GM18868 (cell line): Measurements from ENCODE around the gene TLR2.
A peak's percentile ranks its signal among the peaks of the same experiment; 100 is the strongest.

Experiments used
- ATAC-seq: cut with Tn5 transposase; IDR thresholded peaks from one replicate; pipeline ENCODE4 v1.9.1; 2021; ENCODE audit warnings: mild to moderate bottlenecking, moderate library complexity; ENCODE audit not compliant: unreplicated experiment

Gene TLR2

GRCh38 chr4:153684182-153684970 lies at the start of gene TLR2:
Gene TLR2, plus strand, starts transcription at chr4:153684280. Its CDS starts 18,628 bp downstream, at chr4:153702908.
- peak; percentile 98 for ATAC-seq

GRCh38 chr4:153634738-153635353 lies 49.2 kb upstream of the TLR2 start:
- no peak for ATAC-seq

- no peak for ATAC-seq
These were observed 48.2 kb upstream of the TLR2 start for GRCh38 chr4:153635846-153636245.

GRCh38 chr4:153637201-153637600 lies 46.9 kb upstream of the TLR2 start:
- ATAC-seq = no peak

GRCh38 chr4:153638011-153638410 lies 46.1 kb upstream of the TLR2 start:
- ATAC-seq = no peak

- no peak for ATAC-seq
These were observed 45.1 kb upstream of the TLR2 start for GRCh38 chr4:153638999-153639398.

GRCh38 chr4:153639833-153640802 lies 44.0 kb upstream of the TLR2 start:
- no peak for ATAC-seq

GRCh38 chr4:153641532-153641931 lies 42.5 kb upstream of the TLR2 start:
- no peak for ATAC-seq

- peak; percentile 87 for ATAC-seq
These were observed 40.4 kb upstream of the TLR2 start for GRCh38 chr4:153643406-153644383.

- ATAC-seq = no peak
These were observed 38.9 kb upstream of the TLR2 start for GRCh38 chr4:153645183-153645582.

- ATAC-seq = no peak
These were observed 37.8 kb upstream of the TLR2 start for GRCh38 chr4:153646261-153646660.

GRCh38 chr4:153646978-153647377 lies 37.1 kb upstream of the TLR2 start:
- no peak for ATAC-seq

GRCh38 chr4:153647975-153648374 lies 36.1 kb upstream of the TLR2 start:
- ATAC-seq = no peak

GRCh38 chr4:153649572-153649991 lies 34.5 kb upstream of the TLR2 start:
- ATAC-seq = no peak

GRCh38 chr4:153651116-153651515 lies 33.0 kb upstream of the TLR2 start:
- no peak for ATAC-seq

- peak; percentile 41 for ATAC-seq
These were observed 32.5 kb upstream of the TLR2 start for GRCh38 chr4:153651587-153651986.

- ATAC-seq = no peak
These were observed 31.9 kb upstream of the TLR2 start for GRCh38 chr4:153652051-153652784.

- no peak for ATAC-seq
These were observed 29.0 kb upstream of the TLR2 start for GRCh38 chr4:153655002-153655541.

- no peak for ATAC-seq
These were observed 28.2 kb upstream of the TLR2 start for GRCh38 chr4:153655928-153656327.
